ENCODE measurements around the gene CDX1.

GRCh38 chr5:150179019-150179620, 12.5 kb downstream of the CDX1 start:
- TF ChIP-seq EZH2 (IDR thresholded peaks at IDR 0.05) (no peak), POLR2AphosphoS5 (IDR thresholded peaks at IDR 0.05; ENCODE audit: borderline replicate concordance, low read depth, low read length) (no peak), FOXP2 (optimal IDR thresholded peaks at IDR 0.05; ENCODE audit: control extremely low read depth, extremely low read length, insufficient read depth) (no peak)

All from SK-N-MC (cell line).